GM12878 (cell line): ENCODE measurements around the gene WHRN. TPM values are rescaled to one million over a fixed set of nuclear protein-coding genes. Genes with fewer than 3 reads are reported as not detected.
A peak's percentile ranks its signal among the peaks of the same experiment; 100 is the strongest.

ENCODE experiments used
- ATAC-seq: fragments of 200-7000 bp; cut with Tn5 transposase; 3 replicates; pipeline ENCODE4 v1.9.1; 2020; ENCODE audit warnings: mild to moderate bottlenecking, moderate library complexity
- BruUV-seq: library from RNA; stranded (reverse); fragments of 400-500 nt; replicated peaks from 2 replicates; lab custom pipeline; 2021; lab: Mats Ljungman, UMichigan
- CTCF ChIA-PET: fragments of 300-600 bp; sonication (Branson Sonifier 250); formaldehyde crosslinking; extraction: SDS; loops from one replicate; lab custom pipeline; 2021; ENCODE audit warnings: inconsistent platforms; lab: Yijun Ruan, JAX
- POLR2A ChIA-PET: fragments of 350-600 bp; formaldehyde crosslinking; extraction: SDS; loops from one replicate; lab custom pipeline; 2021; ENCODE audit warnings: inconsistent platforms; lab: Charles Lee
- RAD21 ChIA-PET: fragments of 300-600 bp; sonication (Branson Sonifier 250); formaldehyde crosslinking; loops from one replicate; lab custom pipeline; 2023; ENCODE audit warnings: antibody characterized with exemption; ENCODE audit not compliant: unreplicated experiment; lab: Charles Lee
- SMC1A ChIA-PET: fragments of 300-600 bp; sonication (Branson Sonifier 250); formaldehyde crosslinking; loops from one replicate; lab custom pipeline; 2023; ENCODE audit not compliant: unreplicated experiment, uncharacterized antibody; lab: Charles Lee
- DNase-seq: peaks from one replicate; pipeline ENCODE4 v3.0.0-alpha.2; 2011; ENCODE audit warnings: low read depth, low spot score
- FAIRE-seq: peaks from 3 replicates; lab custom pipeline; 2011; peaks lifted over from hg19 to GRCh38; lab: Jason Lieb, UNC
- H2AFZ ChIP-seq: 2 replicates; pipeline ENCODE4 v1.6.0; 2011; ENCODE audit warnings: low read depth, low read length, control low read depth; ENCODE audit not compliant: control insufficient read depth
- H3K27ac ChIP-seq: 2 replicates; pipeline ENCODE4 v1.5.1; 2011; ENCODE audit warnings: control low read depth; ENCODE audit not compliant: control insufficient read depth, insufficient read depth
- H3K27me3 ChIP-seq, 2 experiments: replicated peaks in 1 of 2; 2 replicates each; pipeline versions ENCODE4 v1.6.0 to v1.6.1; 2011; ENCODE audit warnings: low read length in 1 of 2; ENCODE audit not compliant: control insufficient read depth in 2 of 2, insufficient read depth in 2 of 2
- H3K36me3 ChIP-seq, 2 experiments: 2 replicates each; pipeline ENCODE4 v1.5.1; 2011; ENCODE audit warnings: low read length in 1 of 2; ENCODE audit not compliant: control insufficient read depth in 2 of 2, insufficient read depth in 2 of 2
- H3K4me1 ChIP-seq: 2 replicates; pipeline ENCODE4 v1.6.1; 2011; ENCODE audit warnings: mild to moderate bottlenecking, low read length, moderate library complexity, mixed read lengths; ENCODE audit not compliant: control insufficient read depth, insufficient read depth
- H3K4me2 ChIP-seq: 2 replicates; pipeline ENCODE4 v1.6.0; 2011; ENCODE audit warnings: control low read depth; ENCODE audit not compliant: control insufficient read depth, insufficient read depth
- H3K4me3 ChIP-seq: fragments of 200-600 bp; sonication (generic); 2 replicates; pipeline ENCODE4 v1.5.1; 2016
- H3K79me2 ChIP-seq: 2 replicates; pipeline ENCODE4 v1.6.0; 2011; ENCODE audit warnings: low read length; ENCODE audit not compliant: control insufficient read depth, insufficient read depth
- H3K9ac ChIP-seq: 2 replicates; pipeline ENCODE4 v1.8.0; 2011; ENCODE audit warnings: low read length, control low read depth, mixed read lengths; ENCODE audit not compliant: control insufficient read depth, insufficient read depth
- H3K9me3 ChIP-seq: replicated peaks from 3 replicates; pipeline ENCODE4 v1.5.1; 2011; ENCODE audit warnings: mild to moderate bottlenecking, low read length; ENCODE audit not compliant: control insufficient read depth, insufficient read depth
- H4K20me1 ChIP-seq: 2 replicates; pipeline ENCODE4 v1.6.0; 2011; ENCODE audit not compliant: control insufficient read depth, insufficient read depth
- ATF7 ChIP-seq: fragments of 450-650 bp; IDR thresholded peaks from 2 replicates; pipeline ENCODE4 v1.6.1; 2016; ENCODE audit warnings: low read depth, mild to moderate bottlenecking
- BHLHE40 ChIP-seq, 2 experiments: fragments of 450-650 bp in 1 of 2; IDR thresholded peaks; 2 replicates each; pipeline ENCODE4 v1.6.1; 2011 to 2017; ENCODE audit warnings: low read depth in 2 of 2, borderline replicate concordance in 1 of 2, improper control_type of control experiment in 1 of 2, low read length in 1 of 2, mild to moderate bottlenecking in 1 of 2
- MTA3 ChIP-seq: IDR thresholded peaks from 2 replicates; pipeline ENCODE4 v1.6.1; 2012; ENCODE audit warnings: low read length, inconsistent platforms, borderline replicate concordance
- RAD21 ChIP-seq: IDR thresholded peaks from 2 replicates; pipeline ENCODE4 v1.6.1; 2011; ENCODE audit warnings: mild to moderate bottlenecking, low read depth, low read length, moderate library complexity; ENCODE audit not compliant: insufficient read depth
- SMC3 ChIP-seq: IDR thresholded peaks from 2 replicates; pipeline ENCODE4 v1.6.1; 2011; ENCODE audit warnings: low read length, improper control_type of control experiment, borderline replicate concordance
- WGBS: methylation state at CpG from one replicate; pipeline ENCODE4 v1.1.6; 2016; ENCODE audit warnings: low lambda C conversion rate; ENCODE audit not compliant: insufficient replicate concordance, insufficient coverage; ENCODE audit errors: missing lambda C conversion rate; 5-methylcytosine and 5-hydroxymethylcytosine counted together
- in situ Hi-C: fragments of 300-500 bp; cut with MboI; formaldehyde crosslinking; loops from 9 replicates; pipeline ENCODE4 v1.14.3; 2018; ENCODE audit warnings: mixed read lengths
- intact Hi-C: fragments of 100-400 bp; cut with micrococcal nuclease; formaldehyde crosslinking; loops from one replicate; pipeline ENCODE4 v1.14.2; 2022; ENCODE audit not compliant: unreplicated experiment
- polyA plus RNA-seq, 11 experiments: library from polyadenylated mRNA; depleted of rRNA in 4 of 11; unstranded in 6 of 11; stranded (reverse) in 5 of 11; fragments of >200 nt; fragmentation: Nextera tagmentation in 4 of 11; fragmentation: Illumina TruSeq in 1 of 11; extraction: Ambion mirVana in 4 of 11; extraction: Trizol in 1 of 11; gene quantifications; 1 replicate in 1 of 11; 2 replicates in 10 of 11; pipeline versions ENCODE4 v1.2.1 to v1.2.3, GENCODE V29; 2011 to 2016; ENCODE audit warnings: inconsistent platforms in 2 of 11, missing spikeins in 2 of 11, low read depth in 1 of 11
- total RNA-seq, 4 experiments: library from RNA; depleted of rRNA in 3 of 4; stranded (reverse); fragments of >200 nt in 3 of 4; fragmentation: Illumina TruSeq in 1 of 4; extraction: Trizol in 1 of 4; gene quantifications; 2 replicates each; pipeline versions ENCODE4 v1.2.1 to v1.2.3, GENCODE V29; 2013 to 2021
- TF ChIP-seq, protein P1 (sequence below): fragments of 450-650 bp; IDR thresholded peaks from 2 replicates; pipeline ENCODE4 v1.6.1; 2017; ENCODE audit warnings: mild to moderate bottlenecking
- TF ChIP-seq, protein P2 (sequence below), 3 experiments: IDR thresholded peaks in 2 of 3; conservative IDR thresholded peaks in 1 of 3; 2 replicates each; pipeline ENCODE4 v1.5.1; 2011; ENCODE audit warnings: low read depth in 3 of 3, low read length in 3 of 3, mild to moderate bottlenecking in 3 of 3, control low read depth in 2 of 3, moderate library complexity in 2 of 3, inconsistent platforms in 1 of 3, mixed read lengths in 1 of 3; ENCODE audit not compliant: control insufficient read depth in 2 of 3, insufficient read depth in 1 of 3; ENCODE audit errors: extremely low read depth in 1 of 3

WHRN gene
- total and polyA plus RNA-seq, 10 of the 15 experiments (the other 5 are each of a cell fraction or from before 2014, with no cell fraction given) = 0.04 to 18.2 (median 0.68) TPM; not detected in 1

DNA sequence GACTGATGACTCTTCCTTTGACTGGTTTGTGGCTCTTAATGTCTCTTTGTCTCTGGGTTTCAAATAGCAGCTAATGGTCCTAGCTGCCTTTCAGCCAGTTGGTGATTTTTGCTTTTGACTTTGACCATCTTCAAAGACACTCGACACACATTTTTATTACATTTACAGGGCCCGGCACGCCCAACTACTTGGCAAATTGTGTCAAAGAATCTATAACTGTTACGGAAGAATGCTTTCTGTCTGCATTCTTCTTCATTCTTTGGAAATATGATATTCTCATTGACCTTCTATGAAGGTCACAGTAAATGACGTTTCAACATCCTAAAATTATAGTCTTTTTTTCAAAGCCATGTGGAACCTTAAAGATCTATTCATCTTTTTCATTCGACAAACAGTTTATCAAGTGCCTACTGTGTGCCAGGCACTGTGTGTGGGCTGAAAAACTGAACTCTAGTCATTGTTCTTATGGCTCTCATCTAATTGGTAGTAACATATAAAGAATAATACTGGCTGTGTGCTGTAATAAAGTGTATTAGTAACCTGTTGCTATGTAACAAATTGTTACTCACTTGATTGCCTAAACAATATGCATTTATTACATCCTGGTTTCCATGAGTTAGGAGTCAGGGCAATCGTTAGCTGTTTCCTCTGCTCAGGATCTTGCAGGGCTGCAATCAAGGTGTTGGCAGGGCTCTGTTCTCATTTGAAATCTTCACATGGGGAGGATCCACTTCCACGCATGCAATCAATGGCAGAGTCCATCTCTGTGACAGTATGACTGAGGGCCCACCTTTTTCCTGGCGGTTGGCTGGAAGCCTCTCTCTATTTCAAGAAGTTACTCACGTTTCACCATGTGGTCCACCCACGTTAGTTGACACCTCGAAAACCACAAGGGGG lies 7.0 kb upstream of the WHRN start:
- no peak overlapping the region for H3K4me3 ChIP-seq
- no TSS peak for BruUV-seq
- DNase-seq = no peak
- TF ChIP-seq MTA3 (no peak), BHLHE40 (IDR thresholded peaks at IDR 0.05; ENCODE audit: borderline replicate concordance in 1 of 2, low read depth in 2 of 2, low read length in 1 of 2) (0 out of 4 replicates have a peak, but pooled peaks of 1 of the 2 experiments have one; percentile 28)
- H3K79me2 ChIP-seq = no peaks in the 10 kb centered on the region
- no peak for ATAC-seq
- ChIA-PET RAD21 (interaction anchor here (13.7 kb wide), 1 partner anchor 141 kb away, joined by 116 read pairs; no protein-coding TSS in a partner anchor), CTCF (interaction anchor here (2.4 to 12.7 kb wide), 4 partner anchors 26 to 140 kb away, joined by 13 to 256 read pairs (median 102); no protein-coding TSS in a partner anchor), POLR2A (interaction anchor here (0.6 to 1.5 kb wide), 2 partner anchors 142 to 516 kb away, joined by 4 read pairs; no protein-coding TSS in a partner anchor), SMC1A (interaction anchor here (7.3 kb wide), 1 partner anchor 26 kb away, joined by 108 read pairs; no protein-coding TSS in a partner anchor)
- no peak overlapping the region for H3K4me2 ChIP-seq
- H4K20me1 ChIP-seq = no peaks in the 10 kb centered on the region
- no peak overlapping the region for H2AFZ ChIP-seq
- FAIRE-seq = no peak
- H3K27me3 ChIP-seq = peaks cover 5% of the 10 kb centered on the region in 2 experiments; a peak in 3 of 4 replicates
- no peaks in the 10 kb centered on the region for H3K36me3 ChIP-seq
- no peaks in the 10 kb centered on the region for H3K9me3 ChIP-seq
- H3K9ac ChIP-seq = no peak overlapping the region
- H3K27ac ChIP-seq = no peak overlapping the region
- WGBS = 40% methylated on average over 12 of the region's 12 CpGs
- H3K4me1 ChIP-seq = no peaks in the 10 kb centered on the region
- in situ Hi-C loops (no loop called here), intact Hi-C loops (no loop called here)

GRCh38 chr9:114507726-114508125 lies 2.5 kb upstream of the WHRN start:
- no peak for DNase-seq
- CTCF ChIA-PET = interaction anchor here (0.6 to 12.7 kb wide), 29 partner anchors 8 to 168 kb away, joined by 3 to 256 read pairs (median 7); no protein-coding TSS in a partner anchor
- Histone ChIP-seq H3K4me1 (0 out of 2 replicates have a peak, but pooled peaks cover 3% of the 10 kb centered on the region), H3K27me3 (peaks cover 5 to 9% of the 10 kb centered on the region in 2 experiments), H3K36me3 (no peaks in the 10 kb centered on the region), H4K20me1 (no peaks in the 10 kb centered on the region), H3K79me2 (no peaks in the 10 kb centered on the region), H3K4me3 (no peak overlapping the region), H3K4me2 (no peak overlapping the region), H2AFZ (no peak overlapping the region), H3K9ac (no peak overlapping the region), H3K27ac (no peak overlapping the region), H3K9me3 (no peaks in the 10 kb centered on the region)
- 0% methylated on average over 3 of the region's 3 CpGs for WGBS
- no TSS peak for BruUV-seq
- in situ Hi-C loops (no loop called here), intact Hi-C loops (loop anchor here (1.0 to 10.0 kb wide), 3 partner anchors 72 to 163 kb away; no protein-coding TSS in a partner anchor)
- no peak for FAIRE-seq
- SMC1A ChIA-PET = interaction anchor here (0.7 to 11.8 kb wide), 31 partner anchors 10 to 169 kb away, joined by 3 to 139 read pairs (median 5); no protein-coding TSS in a partner anchor
- POLR2A ChIA-PET = interaction anchor here (0.6 to 1.8 kb wide), 4 partner anchors 20 to 146 kb away, joined by 3 to 4 read pairs (median 4); no protein-coding TSS in a partner anchor
- RAD21 ChIA-PET = interaction anchor here (0.8 to 13.7 kb wide), 19 partner anchors 10 to 169 kb away, joined by 3 to 116 read pairs (median 5); no protein-coding TSS in a partner anchor
- ATAC-seq = peak; percentile 23; the same call in 2 of the 3 replicates
- TF ChIP-seq SMC3 (peak; percentile 49; the same call in 1 of the 2 replicates), RAD21 (peak; percentile 76), ATF7 (no peak)
- TF ChIP-seq, protein P1, sequence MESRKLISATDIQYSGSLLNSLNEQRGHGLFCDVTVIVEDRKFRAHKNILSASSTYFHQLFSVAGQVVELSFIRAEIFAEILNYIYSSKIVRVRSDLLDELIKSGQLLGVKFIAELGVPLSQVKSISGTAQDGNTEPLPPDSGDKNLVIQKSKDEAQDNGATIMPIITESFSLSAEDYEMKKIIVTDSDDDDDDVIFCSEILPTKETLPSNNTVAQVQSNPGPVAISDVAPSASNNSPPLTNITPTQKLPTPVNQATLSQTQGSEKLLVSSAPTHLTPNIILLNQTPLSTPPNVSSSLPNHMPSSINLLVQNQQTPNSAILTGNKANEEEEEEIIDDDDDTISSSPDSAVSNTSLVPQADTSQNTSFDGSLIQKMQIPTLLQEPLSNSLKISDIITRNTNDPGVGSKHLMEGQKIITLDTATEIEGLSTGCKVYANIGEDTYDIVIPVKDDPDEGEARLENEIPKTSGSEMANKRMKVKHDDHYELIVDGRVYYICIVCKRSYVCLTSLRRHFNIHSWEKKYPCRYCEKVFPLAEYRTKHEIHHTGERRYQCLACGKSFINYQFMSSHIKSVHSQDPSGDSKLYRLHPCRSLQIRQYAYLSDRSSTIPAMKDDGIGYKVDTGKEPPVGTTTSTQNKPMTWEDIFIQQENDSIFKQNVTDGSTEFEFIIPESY = no peak
- TF ChIP-seq, protein P2, sequence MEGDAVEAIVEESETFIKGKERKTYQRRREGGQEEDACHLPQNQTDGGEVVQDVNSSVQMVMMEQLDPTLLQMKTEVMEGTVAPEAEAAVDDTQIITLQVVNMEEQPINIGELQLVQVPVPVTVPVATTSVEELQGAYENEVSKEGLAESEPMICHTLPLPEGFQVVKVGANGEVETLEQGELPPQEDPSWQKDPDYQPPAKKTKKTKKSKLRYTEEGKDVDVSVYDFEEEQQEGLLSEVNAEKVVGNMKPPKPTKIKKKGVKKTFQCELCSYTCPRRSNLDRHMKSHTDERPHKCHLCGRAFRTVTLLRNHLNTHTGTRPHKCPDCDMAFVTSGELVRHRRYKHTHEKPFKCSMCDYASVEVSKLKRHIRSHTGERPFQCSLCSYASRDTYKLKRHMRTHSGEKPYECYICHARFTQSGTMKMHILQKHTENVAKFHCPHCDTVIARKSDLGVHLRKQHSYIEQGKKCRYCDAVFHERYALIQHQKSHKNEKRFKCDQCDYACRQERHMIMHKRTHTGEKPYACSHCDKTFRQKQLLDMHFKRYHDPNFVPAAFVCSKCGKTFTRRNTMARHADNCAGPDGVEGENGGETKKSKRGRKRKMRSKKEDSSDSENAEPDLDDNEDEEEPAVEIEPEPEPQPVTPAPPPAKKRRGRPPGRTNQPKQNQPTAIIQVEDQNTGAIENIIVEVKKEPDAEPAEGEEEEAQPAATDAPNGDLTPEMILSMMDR (IDR thresholded peaks at IDR 0.05 in 2 of 3, conservative IDR thresholded peaks at IDR 0.05 in 1 of 3; ENCODE audit: control insufficient read depth in 2 of 3, extremely low read depth in 1 of 3, insufficient read depth in 1 of 3, low read depth in 3 of 3, low read length in 3 of 3) = peak; percentile 43 to 83 (median 52); a peak in 5 of 6 replicates
